ENCODE results near the gene DNAH6. TPM values are rescaled to one million over a fixed set of nuclear protein-coding genes. Genes with fewer than 3 reads are reported as not detected.

DNAH6 gene
- total and polyA plus RNA-seq, 9 of the 15 experiments (the other 6 are each of a cell fraction or from before 2014, with no cell fraction given): 0.01 to 0.04 (median 0.01) TPM; not detected in 5

DNA sequence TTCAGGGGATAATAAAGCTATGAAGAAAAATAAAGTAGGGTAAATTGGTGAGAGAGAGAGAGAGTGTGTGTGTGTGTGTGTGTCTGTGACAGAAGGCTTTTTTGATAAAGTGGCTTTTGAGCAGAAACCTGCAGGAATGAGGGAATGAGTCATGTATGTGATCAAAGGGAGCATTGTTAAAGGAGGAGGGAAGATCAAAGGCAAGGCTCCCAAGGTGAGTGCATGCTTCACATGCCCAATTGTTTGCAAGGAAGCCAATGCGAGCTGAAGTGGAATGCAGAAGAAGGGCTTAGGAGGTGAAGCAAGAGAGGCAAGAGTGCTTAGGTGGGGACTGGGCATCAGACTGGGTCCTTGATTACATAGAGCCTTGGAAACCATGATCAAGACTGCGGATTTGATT is 96.8 kb downstream of the DNAH6 start (continued):
- TF ChIP-seq, protein P1, sequence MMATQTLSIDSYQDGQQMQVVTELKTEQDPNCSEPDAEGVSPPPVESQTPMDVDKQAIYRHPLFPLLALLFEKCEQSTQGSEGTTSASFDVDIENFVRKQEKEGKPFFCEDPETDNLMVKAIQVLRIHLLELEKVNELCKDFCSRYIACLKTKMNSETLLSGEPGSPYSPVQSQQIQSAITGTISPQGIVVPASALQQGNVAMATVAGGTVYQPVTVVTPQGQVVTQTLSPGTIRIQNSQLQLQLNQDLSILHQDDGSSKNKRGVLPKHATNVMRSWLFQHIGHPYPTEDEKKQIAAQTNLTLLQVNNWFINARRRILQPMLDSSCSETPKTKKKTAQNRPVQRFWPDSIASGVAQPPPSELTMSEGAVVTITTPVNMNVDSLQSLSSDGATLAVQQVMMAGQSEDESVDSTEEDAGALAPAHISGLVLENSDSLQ (IDR thresholded peaks at IDR 0.05): no peak
- TF ChIP-seq HNRNPK (IDR thresholded peaks at IDR 0.05; ENCODE audit: low read depth, low read length, poor library complexity, severe bottlenecking): no peak
- no peak for TF ChIP-seq POLR2AphosphoS5 (IDR thresholded peaks at IDR 0.05; ENCODE audit: control insufficient read depth, insufficient read depth, low read depth, low read length)

DNA sequence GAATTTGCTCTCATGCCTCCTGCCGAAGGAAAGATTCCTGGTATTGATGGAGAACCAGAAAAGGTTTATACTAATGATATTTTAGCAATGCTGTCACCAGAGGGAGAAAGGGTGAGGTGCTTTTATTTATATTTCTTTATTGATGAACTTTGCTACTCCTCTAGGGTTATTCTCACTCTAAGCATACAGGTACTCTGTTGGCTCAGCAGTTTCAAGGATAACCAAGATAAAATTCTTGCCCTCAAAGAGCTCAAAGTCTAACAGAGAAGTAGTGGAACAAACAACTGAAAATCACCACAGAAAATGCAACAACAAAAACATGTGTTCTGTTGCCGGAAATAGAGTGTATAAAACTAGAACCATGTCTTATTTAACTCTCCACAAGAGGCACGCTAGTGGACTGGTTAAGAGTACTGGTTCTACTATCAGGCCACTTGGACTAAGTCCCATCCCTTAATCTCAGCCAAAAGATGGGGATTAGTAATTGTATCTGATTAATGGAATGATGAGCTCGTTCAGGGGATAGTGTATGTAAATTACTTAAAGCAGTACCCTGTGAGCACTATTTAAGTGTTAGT is 103.6 kb downstream of the DNAH6 start:
- intact Hi-C loops (cut with micrococcal nuclease) (no loop called here), in situ Hi-C loops (cut with MboI) (no loop called here)
- Histone ChIP-seq H3K79me2 (ENCODE audit: control insufficient read depth, insufficient read depth, low read length) (no peaks in the 10 kb centered on the region), H3K4me2 (ENCODE audit: insufficient read depth, low read length) (no peak overlapping the region), H4K20me1 (replicated peaks; ENCODE audit: control insufficient read depth, insufficient read depth, low read length) (no peaks in the 10 kb centered on the region), H2AFZ (ENCODE audit: low read depth, low read length) (no peak overlapping the region), H3K27me3 (ENCODE audit: control insufficient read depth in 2 of 2, insufficient read depth in 2 of 2, low read length in 2 of 2) (no peaks in the 10 kb centered on the region), H3K4me1 (replicated peaks in 1 of 2; ENCODE audit: control insufficient read depth in 2 of 2, insufficient read depth in 2 of 2, low read length in 2 of 2) (no peaks in the 10 kb centered on the region), H3K4me3 (no peak overlapping the region), H3K9me1 (ENCODE audit: control insufficient read depth, insufficient read depth, low read length) (no peaks in the 10 kb centered on the region), H3K36me3 (ENCODE audit: control insufficient read depth, insufficient read depth, low read length) (no peaks in the 10 kb centered on the region), H3K9me3 (replicated peaks; ENCODE audit: control insufficient read depth, insufficient read depth, low read depth, low read length) (no peaks in the 10 kb centered on the region), H3K27ac (ENCODE audit: extremely low read depth, low read depth, low read length) (no peak overlapping the region), H3K9ac (ENCODE audit: insufficient read depth in 1 of 2, low read depth in 2 of 2, low read length in 2 of 2) (no peak overlapping the region)
- no TSS peak for BruUV-seq (replicated peaks)
- ChIA-PET POLR2A (no interaction called here), CTCF (ENCODE audit: low intra/inter-chr PET ratio) (no interaction called here)
- ATAC-seq: no peak
- no peak for FAIRE-seq
- 0% methylated on average over 4 of the region's 4 CpGs for WGBS (ENCODE audit: insufficient coverage, low coverage, missing lambda C conversion rate)
- no peak for DNase-seq (ENCODE audit: extremely low read depth in 1 of 4, low spot score in 3 of 4)
- no peak for TF ChIP-seq ZNF766 (CRISPR knock-in tag; conservative IDR thresholded peaks at IDR 0.05)
- TF ChIP-seq ELF2 (CRISPR knock-in tag; IDR thresholded peaks at IDR 0.05): no peak
- no peak for TF ChIP-seq SMARCB1 (IDR thresholded peaks at IDR 0.05; ENCODE audit: insufficient read length, low read depth)
- no peak for TF ChIP-seq SAFB (IDR thresholded peaks at IDR 0.05; ENCODE audit: borderline replicate concordance, low read depth, low read length)
- no peak for TF ChIP-seq RB1 (IDR thresholded peaks at IDR 0.05; ENCODE audit: low read depth)
- TF ChIP-seq ZNF253 (CRISPR knock-in tag; conservative IDR thresholded peaks at IDR 0.05): no peak
- TF ChIP-seq, protein P2, sequence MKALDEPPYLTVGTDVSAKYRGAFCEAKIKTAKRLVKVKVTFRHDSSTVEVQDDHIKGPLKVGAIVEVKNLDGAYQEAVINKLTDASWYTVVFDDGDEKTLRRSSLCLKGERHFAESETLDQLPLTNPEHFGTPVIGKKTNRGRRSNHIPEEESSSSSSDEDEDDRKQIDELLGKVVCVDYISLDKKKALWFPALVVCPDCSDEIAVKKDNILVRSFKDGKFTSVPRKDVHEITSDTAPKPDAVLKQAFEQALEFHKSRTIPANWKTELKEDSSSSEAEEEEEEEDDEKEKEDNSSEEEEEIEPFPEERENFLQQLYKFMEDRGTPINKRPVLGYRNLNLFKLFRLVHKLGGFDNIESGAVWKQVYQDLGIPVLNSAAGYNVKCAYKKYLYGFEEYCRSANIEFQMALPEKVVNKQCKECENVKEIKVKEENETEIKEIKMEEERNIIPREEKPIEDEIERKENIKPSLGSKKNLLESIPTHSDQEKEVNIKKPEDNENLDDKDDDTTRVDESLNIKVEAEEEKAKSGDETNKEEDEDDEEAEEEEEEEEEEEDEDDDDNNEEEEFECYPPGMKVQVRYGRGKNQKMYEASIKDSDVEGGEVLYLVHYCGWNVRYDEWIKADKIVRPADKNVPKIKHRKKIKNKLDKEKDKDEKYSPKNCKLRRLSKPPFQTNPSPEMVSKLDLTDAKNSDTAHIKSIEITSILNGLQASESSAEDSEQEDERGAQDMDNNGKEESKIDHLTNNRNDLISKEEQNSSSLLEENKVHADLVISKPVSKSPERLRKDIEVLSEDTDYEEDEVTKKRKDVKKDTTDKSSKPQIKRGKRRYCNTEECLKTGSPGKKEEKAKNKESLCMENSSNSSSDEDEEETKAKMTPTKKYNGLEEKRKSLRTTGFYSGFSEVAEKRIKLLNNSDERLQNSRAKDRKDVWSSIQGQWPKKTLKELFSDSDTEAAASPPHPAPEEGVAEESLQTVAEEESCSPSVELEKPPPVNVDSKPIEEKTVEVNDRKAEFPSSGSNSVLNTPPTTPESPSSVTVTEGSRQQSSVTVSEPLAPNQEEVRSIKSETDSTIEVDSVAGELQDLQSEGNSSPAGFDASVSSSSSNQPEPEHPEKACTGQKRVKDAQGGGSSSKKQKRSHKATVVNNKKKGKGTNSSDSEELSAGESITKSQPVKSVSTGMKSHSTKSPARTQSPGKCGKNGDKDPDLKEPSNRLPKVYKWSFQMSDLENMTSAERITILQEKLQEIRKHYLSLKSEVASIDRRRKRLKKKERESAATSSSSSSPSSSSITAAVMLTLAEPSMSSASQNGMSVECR (CRISPR knock-in tag; IDR thresholded peaks at IDR 0.05): no peak
- no peak for TF ChIP-seq ARNT (IDR thresholded peaks at IDR 0.05)
- no peak for TF ChIP-seq MLLT1 (IDR thresholded peaks at IDR 0.05)
- TF ChIP-seq HDAC1 (IDR thresholded peaks at IDR 0.05): no peak
- TF ChIP-seq XRCC5 (IDR thresholded peaks at IDR 0.05; ENCODE audit: low read depth, low read length): no peak
